GM10266 (cell line): ENCODE measurements around the gene HMX3.

Experiments used
- DNase-seq: peaks from one replicate; pipeline ENCODE4 v3.0.0; 2012; ENCODE audit errors: extremely low spot score
- TF ChIP-seq, protein P1 (sequence below): IDR thresholded peaks from 2 replicates; pipeline ENCODE4 v1.5.1; 2012; ENCODE audit warnings: mild to moderate bottlenecking, low read depth; ENCODE audit not compliant: control insufficient read depth, insufficient read depth; ENCODE audit errors: missing control alignments

The HMX3 gene

DNA sequence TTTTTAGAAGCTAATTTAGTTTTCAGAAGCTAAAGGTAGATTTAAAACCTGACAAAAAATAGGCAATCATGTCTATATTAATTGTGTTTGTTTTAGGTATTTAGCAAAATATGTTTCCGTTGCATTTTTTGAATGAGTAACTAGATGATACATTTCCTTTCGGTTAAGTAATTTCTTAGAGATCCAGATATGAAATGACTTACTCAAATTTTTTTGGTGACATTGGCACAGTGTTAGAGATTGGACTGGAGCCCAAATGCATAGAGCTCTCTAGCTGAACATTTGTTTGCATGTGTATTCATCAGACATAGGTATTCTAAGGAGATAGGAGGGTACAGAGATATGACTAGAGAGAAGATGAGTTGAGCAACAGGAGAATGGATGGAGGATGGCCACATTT is 20.3 kb downstream of the HMX3 start:
- DNase-seq, result no peak
- TF ChIP-seq, protein P1, sequence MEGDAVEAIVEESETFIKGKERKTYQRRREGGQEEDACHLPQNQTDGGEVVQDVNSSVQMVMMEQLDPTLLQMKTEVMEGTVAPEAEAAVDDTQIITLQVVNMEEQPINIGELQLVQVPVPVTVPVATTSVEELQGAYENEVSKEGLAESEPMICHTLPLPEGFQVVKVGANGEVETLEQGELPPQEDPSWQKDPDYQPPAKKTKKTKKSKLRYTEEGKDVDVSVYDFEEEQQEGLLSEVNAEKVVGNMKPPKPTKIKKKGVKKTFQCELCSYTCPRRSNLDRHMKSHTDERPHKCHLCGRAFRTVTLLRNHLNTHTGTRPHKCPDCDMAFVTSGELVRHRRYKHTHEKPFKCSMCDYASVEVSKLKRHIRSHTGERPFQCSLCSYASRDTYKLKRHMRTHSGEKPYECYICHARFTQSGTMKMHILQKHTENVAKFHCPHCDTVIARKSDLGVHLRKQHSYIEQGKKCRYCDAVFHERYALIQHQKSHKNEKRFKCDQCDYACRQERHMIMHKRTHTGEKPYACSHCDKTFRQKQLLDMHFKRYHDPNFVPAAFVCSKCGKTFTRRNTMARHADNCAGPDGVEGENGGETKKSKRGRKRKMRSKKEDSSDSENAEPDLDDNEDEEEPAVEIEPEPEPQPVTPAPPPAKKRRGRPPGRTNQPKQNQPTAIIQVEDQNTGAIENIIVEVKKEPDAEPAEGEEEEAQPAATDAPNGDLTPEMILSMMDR, result no peak

DNA sequence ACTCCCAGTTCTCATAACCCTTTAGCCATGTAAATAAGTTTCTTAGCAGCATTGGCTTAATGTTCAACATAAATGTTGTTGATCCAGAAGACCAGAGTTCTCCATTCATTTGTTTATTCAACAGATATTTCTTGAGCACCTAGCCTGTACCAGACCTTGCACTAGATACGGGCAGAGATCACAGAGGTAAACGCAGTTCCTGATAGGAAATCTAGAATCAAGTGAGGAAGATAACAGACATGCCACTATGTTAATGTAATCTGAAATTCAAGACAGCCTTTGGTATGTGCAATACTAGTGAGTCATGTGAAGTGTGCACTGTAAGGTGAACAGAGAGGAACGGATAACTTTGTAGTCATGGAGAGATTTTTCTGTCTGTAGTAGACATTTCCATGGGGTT is 21.4 kb downstream of the HMX3 start:
- DNase-seq, result no peak
- TF ChIP-seq, protein P1, result no peak

DNA sequence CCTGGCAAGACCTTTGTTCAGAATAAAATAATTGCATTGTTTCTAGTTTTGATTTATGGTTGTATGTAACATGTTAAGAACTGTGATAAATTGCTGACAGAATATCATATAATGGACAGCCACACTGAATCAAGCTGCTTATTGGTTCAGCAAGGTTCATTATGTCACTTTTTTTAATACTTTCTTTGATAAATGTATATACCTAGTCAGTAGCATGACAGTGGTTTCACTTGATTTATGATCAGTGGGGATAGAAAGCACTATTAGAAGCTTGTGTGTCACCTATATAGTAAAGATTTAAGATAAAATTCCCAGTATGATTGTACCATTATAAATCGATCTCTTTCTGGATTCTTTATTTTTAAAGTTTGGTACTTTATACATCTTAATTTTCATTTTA is 22.9 kb downstream of the HMX3 start:
- DNase-seq, result no peak
- TF ChIP-seq, protein P1, result no peak

DNA sequence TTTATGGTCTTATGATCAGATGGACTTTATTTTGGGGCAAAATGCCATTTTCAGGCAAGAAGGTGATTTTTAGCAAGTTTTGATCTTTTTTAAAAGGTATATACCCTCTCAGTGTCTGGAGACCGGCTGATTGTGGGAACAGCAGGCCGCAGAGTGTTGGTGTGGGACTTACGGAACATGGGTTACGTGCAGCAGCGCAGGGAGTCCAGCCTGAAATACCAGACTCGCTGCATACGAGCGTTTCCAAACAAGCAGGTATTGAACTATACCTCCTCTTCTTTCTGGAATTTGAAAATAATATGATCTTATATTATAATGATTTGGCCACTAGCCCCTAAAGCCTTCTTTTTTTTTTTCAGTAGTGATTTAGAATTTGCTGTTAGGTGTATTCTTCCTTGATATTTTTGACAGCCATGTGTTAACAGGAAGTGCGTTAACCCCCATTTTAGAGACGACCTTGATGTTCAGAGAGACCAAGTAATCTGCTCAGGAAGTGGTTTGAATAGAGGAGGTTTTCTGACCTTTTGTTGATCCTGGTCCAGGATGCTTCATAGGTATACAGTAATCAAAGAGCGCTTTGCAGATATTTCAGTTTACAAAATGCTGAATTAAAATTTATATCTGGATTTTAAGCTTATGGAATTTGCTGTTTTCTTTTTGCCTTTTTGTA is 24.7 kb downstream of the HMX3 start:
- no peak for DNase-seq
- TF ChIP-seq, protein P1, result no peak

DNA sequence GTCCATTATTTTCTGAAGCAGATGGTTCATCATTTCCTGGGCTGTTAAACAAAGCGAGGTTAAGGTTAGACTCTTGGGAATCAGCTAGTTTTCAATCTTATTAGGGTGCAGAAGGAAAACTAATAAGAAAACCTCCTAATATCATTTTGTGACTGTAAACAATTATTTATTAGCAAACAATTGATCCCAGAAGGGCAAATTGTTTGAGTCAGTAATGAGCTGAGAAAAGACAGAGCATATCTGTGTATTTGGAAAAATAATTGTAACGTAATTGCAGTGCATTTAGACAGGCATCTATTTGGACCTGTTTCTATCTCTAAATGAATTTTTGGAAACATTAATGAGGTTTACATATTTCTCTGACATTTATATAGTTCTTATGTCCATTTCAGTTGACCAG is 28.5 kb downstream of the HMX3 start:
- DNase-seq, result no peak
- TF ChIP-seq, protein P1, result no peak

DNA sequence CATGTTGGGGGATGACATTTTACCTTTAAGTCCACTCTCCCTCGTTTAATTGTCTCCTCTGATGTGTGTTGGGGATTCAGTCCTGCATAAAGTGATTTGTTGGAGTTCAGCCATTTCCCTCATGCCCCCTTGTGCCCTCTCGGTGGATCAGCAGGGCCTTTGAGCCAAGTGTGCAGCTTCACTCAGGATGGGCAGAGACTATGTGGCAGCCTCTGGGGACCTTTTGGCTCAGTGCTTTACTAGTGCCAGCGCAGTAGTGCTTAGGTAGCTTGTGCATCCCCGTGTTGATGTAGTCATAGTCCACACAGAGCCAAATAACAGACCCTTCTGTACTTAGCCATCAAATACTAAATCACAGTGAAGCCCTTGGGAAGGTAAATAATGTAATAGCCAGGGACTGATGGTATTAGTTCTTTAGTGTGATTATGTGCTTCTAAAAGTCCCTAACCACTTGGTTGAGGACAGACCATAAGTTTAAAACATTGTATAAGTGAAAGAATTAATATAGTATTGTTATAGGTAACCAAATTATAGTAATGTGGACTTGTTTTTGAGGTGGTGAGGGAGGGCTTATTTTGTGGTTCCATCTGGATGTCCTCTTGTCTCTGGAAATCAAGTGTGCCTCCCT is 29.8 kb downstream of the HMX3 start:
- TF ChIP-seq, protein P1, result no peak
- DNase-seq, result no peak

DNA sequence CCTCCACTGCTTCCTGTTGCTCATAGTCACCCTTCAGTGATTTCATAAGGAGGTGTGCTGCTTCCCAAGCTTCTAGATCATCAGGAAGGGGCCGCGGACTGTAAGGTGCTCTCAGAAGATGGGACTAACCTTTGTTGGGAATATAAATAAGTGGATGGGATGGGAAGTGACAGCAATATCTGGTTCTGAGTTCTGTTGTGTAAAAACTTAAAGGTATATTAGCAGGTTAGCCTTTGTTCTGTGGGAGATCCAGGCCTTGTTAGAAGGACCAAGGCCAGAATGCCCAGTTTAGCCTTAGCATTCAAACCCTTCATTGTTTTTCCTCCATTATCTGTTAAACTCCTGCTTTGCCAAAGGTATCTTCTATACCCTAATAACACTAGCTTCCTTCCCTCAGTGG is 30.8 kb downstream of the HMX3 start:
- TF ChIP-seq, protein P1, result no peak

More for the DNA sequence above, 30.8 kb downstream of the HMX3 start:
- DNase-seq, result no peak
